Left renal cortex interstitium (tissue), 4 donors: ENCODE results near the gene EPB41L4B. TPM values are rescaled to one million over a fixed set of nuclear protein-coding genes. Genes with fewer than 3 reads are reported as not detected.
"Not testable (repeated sequence)": the region's sequence is repeated elsewhere in the genome, so short reads cannot be mapped to it uniquely, and the experiment has no call there.

Experiments
- DNase-seq, 4 donors: peaks; one replicate each; pipeline ENCODE4 v3.0.0-alpha.2; 2013; ENCODE audit warnings: low read depth in 4 of 4, low spot score in 2 of 4, missing footprints in 1 of 4
- polyA plus RNA-seq, 4 donors: library from polyadenylated mRNA; unstranded; fragments of 120-200 nt; gene quantifications; one replicate each; pipeline ENCODE4 v1.2.1, GENCODE V29; 2013; ENCODE audit not compliant: insufficient read length in 4 of 4

The EPB41L4B gene
- polyA plus RNA-seq, 4 donors, result 11.8 to 20.0 (median 14.9) TPM

- DNase-seq, result no peak
These were observed 72.7 kb downstream of the EPB41L4B start for GRCh38 chr9:109248133-109248581.

GRCh38 chr9:109247228-109247627, 73.6 kb downstream of the EPB41L4B start:
- no peak for DNase-seq

- no peak for DNase-seq
These were observed 74.3 kb downstream of the EPB41L4B start for GRCh38 chr9:109246533-109246932.

GRCh38 chr9:109245310-109245897, 75.5 kb downstream of the EPB41L4B start:
- DNase-seq, result no peak

- DNase-seq, result peak in 3 of 4 donors; percentile 47 to 51 (median 49)
These were observed 76.4 kb downstream of the EPB41L4B start for GRCh38 chr9:109244179-109245132.

- no peak for DNase-seq
These were observed 78.1 kb downstream of the EPB41L4B start for GRCh38 chr9:109242741-109243140.

GRCh38 chr9:109242014-109242413, 78.8 kb downstream of the EPB41L4B start:
- no peak for DNase-seq

- DNase-seq, result no peak
These were observed 79.7 kb downstream of the EPB41L4B start for GRCh38 chr9:109241207-109241606.

- no peak for DNase-seq
These were observed 81.6 kb downstream of the EPB41L4B start for GRCh38 chr9:109239240-109239639.

- no peak for DNase-seq
These were observed 82.2 kb downstream of the EPB41L4B start for GRCh38 chr9:109238655-109239054.

- no peak for DNase-seq
These were observed 82.7 kb downstream of the EPB41L4B start for GRCh38 chr9:109238125-109238524.

- DNase-seq, result no peak
These were observed 88.2 kb downstream of the EPB41L4B start for GRCh38 chr9:109232449-109233237.

- no peak for DNase-seq
These were observed 89.3 kb downstream of the EPB41L4B start for GRCh38 chr9:109231593-109231992.

GRCh38 chr9:109230277-109230676, 90.6 kb downstream of the EPB41L4B start:
- no peak for DNase-seq

- no peak for DNase-seq
These were observed 91.2 kb downstream of the EPB41L4B start for GRCh38 chr9:109229682-109230081.

GRCh38 chr9:109228093-109228642, 92.7 kb downstream of the EPB41L4B start:
- DNase-seq, result no peak

- DNase-seq, result no peak
These were observed 95.2 kb downstream of the EPB41L4B start for GRCh38 chr9:109225629-109226028.

- no peak for DNase-seq
These were observed 96.1 kb downstream of the EPB41L4B start for GRCh38 chr9:109224751-109225150.

GRCh38 chr9:109218242-109218641, 102.6 kb downstream of the EPB41L4B start:
- not testable (repeated sequence) for DNase-seq

GRCh38 chr9:109214414-109214813, 106.4 kb downstream of the EPB41L4B start:
- DNase-seq, result no peak
